GM19463 (cell line): ENCODE results near the gene NPHP4.

Source experiments
- ATAC-seq: cut with Tn5 transposase; IDR thresholded peaks from one replicate; pipeline ENCODE4 v1.9.1; 2021; ENCODE audit warnings: mild to moderate bottlenecking, moderate library complexity; ENCODE audit not compliant: unreplicated experiment

Gene NPHP4

GRCh38 chr1:5954964-5955363 lies 37.3 kb downstream of the NPHP4 start:
- ATAC-seq, result no peak

GRCh38 chr1:5953386-5953785 lies 38.8 kb downstream of the NPHP4 start:
- ATAC-seq, result no peak

GRCh38 chr1:5951846-5952410 lies 40.3 kb downstream of the NPHP4 start:
- no peak for ATAC-seq

- no peak for ATAC-seq
Observed at GRCh38 chr1:5950994-5951785, 41.0 kb downstream of the NPHP4 start.

GRCh38 chr1:5950201-5950895 lies 41.9 kb downstream of the NPHP4 start:
- no peak for ATAC-seq

- ATAC-seq, result no peak
Observed at GRCh38 chr1:5949761-5950100, 42.5 kb downstream of the NPHP4 start.

- ATAC-seq, result no peak
Observed at GRCh38 chr1:5949085-5949760, 43.0 kb downstream of the NPHP4 start.

- ATAC-seq, result no peak
Observed at GRCh38 chr1:5948681-5949005, 43.6 kb downstream of the NPHP4 start.

- no peak for ATAC-seq
Observed at GRCh38 chr1:5947978-5948680, 44.1 kb downstream of the NPHP4 start.

GRCh38 chr1:5947071-5947821 lies 45.0 kb downstream of the NPHP4 start:
- no peak for ATAC-seq

GRCh38 chr1:5945445-5945844 lies 46.8 kb downstream of the NPHP4 start:
- ATAC-seq, result no peak

GRCh38 chr1:5944843-5945167 lies 47.4 kb downstream of the NPHP4 start:
- no peak for ATAC-seq

GRCh38 chr1:5944154-5944842 lies 47.9 kb downstream of the NPHP4 start:
- no peak for ATAC-seq

GRCh38 chr1:5943343-5944124 lies 48.7 kb downstream of the NPHP4 start:
- no peak for ATAC-seq

GRCh38 chr1:5941671-5942070 lies 50.6 kb downstream of the NPHP4 start:
- no peak for ATAC-seq

- no peak for ATAC-seq
Observed at GRCh38 chr1:5940723-5941407, 51.4 kb downstream of the NPHP4 start.

- ATAC-seq, result no peak
Observed at GRCh38 chr1:5939271-5940170, 52.7 kb downstream of the NPHP4 start.
